Uterus (tissue), 2 donors: ENCODE measurements around the gene ARRDC5.
"Not testable (repeated sequence)": the region's sequence is repeated elsewhere in the genome, so short reads cannot be mapped to it uniquely, and the experiment has no call there.

Experiments used
- POLR2A ChIP-seq, 2 donors: fragments of 450-650 bp; IDR thresholded peaks; one replicate each; pipeline ENCODE4 v1.6.1; 2016; ENCODE audit warnings: antibody characterized with exemption in 2 of 2, mild to moderate bottlenecking in 1 of 2, moderate library complexity in 1 of 2
- TF ChIP-seq, protein P1 (sequence below), 4 experiments: fragments of 200-600 bp in 2 of 4; fragments of 450-650 bp in 2 of 4; sonication (generic) in 2 of 4; IDR thresholded peaks; one replicate each; pipeline ENCODE4 v1.5.1; 2016 to 2019; ENCODE audit warnings: antibody characterized with exemption in 4 of 4, mild to moderate bottlenecking in 2 of 4, moderate library complexity in 1 of 4

DNA sequence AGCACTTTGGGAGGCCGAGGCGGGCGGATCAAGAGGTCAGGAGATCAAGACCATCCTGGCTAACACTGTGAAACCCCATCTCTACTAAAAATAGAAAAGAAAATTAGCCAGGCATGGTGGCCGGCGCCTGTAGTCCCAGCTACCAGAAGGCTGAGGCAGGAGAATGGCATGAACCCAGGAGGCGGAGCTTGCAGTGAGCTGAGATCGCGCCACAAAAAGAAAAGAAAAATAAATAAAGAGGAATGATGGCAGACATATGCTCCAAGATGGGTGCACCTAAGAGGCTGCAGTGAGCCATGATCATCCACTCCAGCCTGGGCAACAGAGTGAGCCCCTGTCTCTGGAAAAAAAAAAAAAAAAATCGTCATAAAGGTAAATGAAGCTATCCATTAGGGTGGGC lies 56.7 kb downstream of the ARRDC5 start:
- TF ChIP-seq, protein P1, sequence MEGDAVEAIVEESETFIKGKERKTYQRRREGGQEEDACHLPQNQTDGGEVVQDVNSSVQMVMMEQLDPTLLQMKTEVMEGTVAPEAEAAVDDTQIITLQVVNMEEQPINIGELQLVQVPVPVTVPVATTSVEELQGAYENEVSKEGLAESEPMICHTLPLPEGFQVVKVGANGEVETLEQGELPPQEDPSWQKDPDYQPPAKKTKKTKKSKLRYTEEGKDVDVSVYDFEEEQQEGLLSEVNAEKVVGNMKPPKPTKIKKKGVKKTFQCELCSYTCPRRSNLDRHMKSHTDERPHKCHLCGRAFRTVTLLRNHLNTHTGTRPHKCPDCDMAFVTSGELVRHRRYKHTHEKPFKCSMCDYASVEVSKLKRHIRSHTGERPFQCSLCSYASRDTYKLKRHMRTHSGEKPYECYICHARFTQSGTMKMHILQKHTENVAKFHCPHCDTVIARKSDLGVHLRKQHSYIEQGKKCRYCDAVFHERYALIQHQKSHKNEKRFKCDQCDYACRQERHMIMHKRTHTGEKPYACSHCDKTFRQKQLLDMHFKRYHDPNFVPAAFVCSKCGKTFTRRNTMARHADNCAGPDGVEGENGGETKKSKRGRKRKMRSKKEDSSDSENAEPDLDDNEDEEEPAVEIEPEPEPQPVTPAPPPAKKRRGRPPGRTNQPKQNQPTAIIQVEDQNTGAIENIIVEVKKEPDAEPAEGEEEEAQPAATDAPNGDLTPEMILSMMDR (IDR thresholded peaks at IDR 0.05), result not testable (repeated sequence)
- TF ChIP-seq POLR2A (IDR thresholded peaks at IDR 0.05), result not testable (repeated sequence)
